ENCODE data around the gene DRAP1.

DNA sequence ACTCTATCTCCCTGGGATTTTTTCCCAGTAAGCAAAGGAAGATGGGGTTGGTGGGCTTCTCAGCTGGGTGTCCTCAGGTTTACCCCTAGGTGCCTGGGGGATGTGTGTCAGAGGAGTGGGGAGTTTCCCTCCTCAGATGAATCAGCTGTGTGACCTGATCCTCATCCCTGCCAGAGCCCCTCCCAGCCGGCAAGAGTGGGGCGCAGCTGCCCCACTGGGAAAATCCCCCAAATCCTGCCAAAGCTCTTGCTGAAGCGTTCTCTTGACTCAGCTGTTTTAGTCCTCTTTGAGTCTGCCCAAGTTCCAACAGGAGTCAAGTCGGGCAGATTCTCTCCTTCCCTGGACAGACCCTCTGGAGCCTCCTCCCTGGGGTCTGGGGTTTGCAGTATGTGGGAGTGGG, 6.4 kb upstream of the DRAP1 start:
- TF ChIP-seq CBX5 (IDR thresholded peaks at IDR 0.05; ENCODE audit: borderline replicate concordance, low read depth), result no peak
- no peak for TF ChIP-seq CREBBP (IDR thresholded peaks at IDR 0.05; ENCODE audit: low read depth, low read length)
- no peak for TF ChIP-seq MYC (IDR thresholded peaks at IDR 0.05; ENCODE audit: low read depth, low read length)
- no peak for TF ChIP-seq MYC (CRISPR knock-in tag; IDR thresholded peaks at IDR 0.05; ENCODE audit: borderline replicate concordance, low read depth)
- TF ChIP-seq, protein P1, sequence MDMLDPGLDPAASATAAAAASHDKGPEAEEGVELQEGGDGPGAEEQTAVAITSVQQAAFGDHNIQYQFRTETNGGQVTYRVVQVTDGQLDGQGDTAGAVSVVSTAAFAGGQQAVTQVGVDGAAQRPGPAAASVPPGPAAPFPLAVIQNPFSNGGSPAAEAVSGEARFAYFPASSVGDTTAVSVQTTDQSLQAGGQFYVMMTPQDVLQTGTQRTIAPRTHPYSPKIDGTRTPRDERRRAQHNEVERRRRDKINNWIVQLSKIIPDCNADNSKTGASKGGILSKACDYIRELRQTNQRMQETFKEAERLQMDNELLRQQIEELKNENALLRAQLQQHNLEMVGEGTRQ (CRISPR knock-in tag; IDR thresholded peaks at IDR 0.05), result no peak
- no peak for TF ChIP-seq CTBP1 (IDR thresholded peaks at IDR 0.05; ENCODE audit: borderline replicate concordance)
- TF ChIP-seq SUPT5H (IDR thresholded peaks at IDR 0.05), result no peak
- no peak for TF ChIP-seq YY1 (IDR thresholded peaks at IDR 0.05; ENCODE audit: borderline replicate concordance in 1 of 3, control insufficient read depth in 1 of 3, extremely low read depth in 1 of 3, insufficient read depth in 3 of 3, insufficient read length in 1 of 3, insufficient replicate concordance in 2 of 3, low read depth in 1 of 3, low read length in 2 of 3)
- no peak for TF ChIP-seq GABPA (tag; conservative IDR thresholded peaks at IDR 0.05; ENCODE audit: low read depth)
- TF ChIP-seq POLR2AphosphoS5 (IDR thresholded peaks at IDR 0.05; ENCODE audit: control insufficient read depth, insufficient read depth, low read depth, low read length), result no peak
